ENCODE measurements around the gene EFR3B. TPM values are rescaled to one million over a fixed set of nuclear protein-coding genes. Genes with fewer than 3 reads are reported as not detected.

The EFR3B gene
- total RNA-seq, 1 experiment from 2014 or later = 7.0 TPM

GRCh38 chr2:25168256-25169072, 126.6 kb downstream of the EFR3B start, which contains the start of gene POMC:
POMC (minus strand) TSS chr2:25168580; CDS start chr2:25164772, 3,808 bp downstream.
- H3K9me3 Mint-ChIP-seq = no peaks in the 10 kb centered on the region; a peak in 1 of 5 replicates
- no peaks in the 10 kb centered on the region for H3K79me2 ChIP-seq (ENCODE audit: insufficient read depth, low read length)

More at GRCh38 chr2:25168256-25169072, 126.6 kb downstream of the EFR3B start, which contains the start of gene POMC:
- Histone ChIP-seq H2BK12ac (ENCODE audit: insufficient read length, low read depth, low read length) (no peak within 1 kb of the TSS), H2AFZ (ENCODE audit: low read length) (no peak within 1 kb of the TSS), H3K9ac (ENCODE audit: extremely low read depth, insufficient read length, low read length) (no peak within 1 kb of the TSS), H3K14ac (ENCODE audit: insufficient read depth, low read length) (peak within 1 kb of the TSS; percentile 17; the same call in 1 of the 2 replicates), H3K23ac (ENCODE audit: insufficient read length, low read depth, low read length) (no peak within 1 kb of the TSS), H3K27ac (ENCODE audit: insufficient read length, low read depth, low read length) (no peak within 1 kb of the TSS), H2BK120ac (ENCODE audit: low read depth, low read length, poor library complexity, severe bottlenecking) (no peak within 1 kb of the TSS), H4K5ac (ENCODE audit: insufficient read length, low read depth, low read length) (no peak within 1 kb of the TSS), H3K56ac (ENCODE audit: insufficient read length, low read depth, low read length) (no peak within 1 kb of the TSS), H3K4me2 (ENCODE audit: insufficient read depth, insufficient read length, low read length) (peak within 1 kb of the TSS; percentile 56), H3K18ac (ENCODE audit: insufficient read length, low read depth, low read length) (no peak within 1 kb of the TSS), H3K79me1 (ENCODE audit: insufficient read depth, low read depth, low read length, poor library complexity, severe bottlenecking) (no peaks in the 10 kb centered on the region), H4K91ac (ENCODE audit: insufficient read length, low read depth, low read length) (no peak within 1 kb of the TSS), H2AK5ac (ENCODE audit: insufficient read length, low read length) (no peak within 1 kb of the TSS), H3K4me1 (ENCODE audit: insufficient read depth, low read length) (no peaks in the 10 kb centered on the region), H3K23me2 (ENCODE audit: insufficient read length, low read depth, low read length, poor library complexity, severe bottlenecking) (no peaks in the 10 kb centered on the region), H2BK5ac (ENCODE audit: insufficient read length, low read length) (no peak within 1 kb of the TSS), H3K9me3 (ENCODE audit: control insufficient read depth, low read depth, low read length) (no peaks in the 10 kb centered on the region), H4K20me1 (ENCODE audit: control insufficient read depth, insufficient read depth, insufficient read length) (no peaks in the 10 kb centered on the region), H3K27me3 (ENCODE audit: insufficient read depth, low read length) (peaks cover 27% of the 10 kb centered on the region; the same call in 1 of the 2 replicates), H3K4ac (ENCODE audit: low read depth, low read length) (no peak within 1 kb of the TSS), H3T11ph (ENCODE audit: low read length) (no peak within 1 kb of the TSS), H2BK15ac (ENCODE audit: low read depth, low read length) (no peak within 1 kb of the TSS), H4K8ac (replicated peaks; ENCODE audit: insufficient read length, low read depth, low read length) (no peak within 1 kb of the TSS), H2BK20ac (ENCODE audit: low read depth, low read length, poor library complexity, severe bottlenecking) (no peak within 1 kb of the TSS)
- peak; percentile 24; the same call in 1 of the 3 replicates for TF ChIP-seq CTCF (conservative IDR thresholded peaks at IDR 0.05)
- peaks cover 82% of the 10 kb centered on the region for H3K27me3 Mint-ChIP-seq (ENCODE audit: low read depth)
- peaks cover 12 to 17% of the 10 kb centered on the region in 2 experiments for H3K4me1 Mint-ChIP-seq
- H3K36me3 Mint-ChIP-seq (ENCODE audit: insufficient read depth in 1 of 3, low read depth in 3 of 3) = no peaks in the 10 kb centered on the region
- WGBS (ENCODE audit: extremely low coverage, insufficient read length, low lambda C conversion rate) = no CpG with 5 or more reads among the region's 75 CpGs
- DNase-seq = peak; percentile 68
- H3K27ac Mint-ChIP-seq = no peak within 1 kb of the TSS
- H3K4me3 Mint-ChIP-seq = peak within 1 kb of the TSS; percentile 62 to 79
